Fibroblast of gingiva (primary cell): ENCODE data around the gene ASMT.
"Not testable (repeated sequence)": the region's sequence is repeated elsewhere in the genome, so short reads cannot be mapped to it uniquely, and the experiment has no call there.

ENCODE experiments used
- DNase-seq: peaks from one replicate; pipeline ENCODE4 v3.0.0-alpha.2; 2011; ENCODE audit warnings: low read depth

Gene ASMT

DNA sequence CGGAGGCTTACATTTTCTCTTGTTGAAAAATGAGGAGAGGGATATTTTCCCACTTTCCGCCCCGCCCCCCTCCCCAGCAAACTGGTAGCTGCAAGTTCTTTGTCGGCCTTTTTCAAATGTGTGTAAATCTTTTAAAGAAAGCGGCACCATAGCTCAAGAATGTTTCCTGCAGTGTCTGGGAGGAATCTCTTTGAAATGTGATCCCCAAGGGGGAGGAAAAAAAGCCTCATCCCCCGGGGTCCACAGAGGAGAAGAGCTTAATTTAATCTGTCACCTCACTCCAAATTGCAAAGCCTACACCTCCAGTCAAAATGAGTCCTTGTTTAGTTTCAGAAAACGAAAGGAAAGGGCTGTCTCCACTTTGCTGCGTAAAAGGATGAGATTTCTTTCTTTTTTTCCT lies 34.8 kb downstream of the ASMT start:
- DNase-seq = no peak

DNA sequence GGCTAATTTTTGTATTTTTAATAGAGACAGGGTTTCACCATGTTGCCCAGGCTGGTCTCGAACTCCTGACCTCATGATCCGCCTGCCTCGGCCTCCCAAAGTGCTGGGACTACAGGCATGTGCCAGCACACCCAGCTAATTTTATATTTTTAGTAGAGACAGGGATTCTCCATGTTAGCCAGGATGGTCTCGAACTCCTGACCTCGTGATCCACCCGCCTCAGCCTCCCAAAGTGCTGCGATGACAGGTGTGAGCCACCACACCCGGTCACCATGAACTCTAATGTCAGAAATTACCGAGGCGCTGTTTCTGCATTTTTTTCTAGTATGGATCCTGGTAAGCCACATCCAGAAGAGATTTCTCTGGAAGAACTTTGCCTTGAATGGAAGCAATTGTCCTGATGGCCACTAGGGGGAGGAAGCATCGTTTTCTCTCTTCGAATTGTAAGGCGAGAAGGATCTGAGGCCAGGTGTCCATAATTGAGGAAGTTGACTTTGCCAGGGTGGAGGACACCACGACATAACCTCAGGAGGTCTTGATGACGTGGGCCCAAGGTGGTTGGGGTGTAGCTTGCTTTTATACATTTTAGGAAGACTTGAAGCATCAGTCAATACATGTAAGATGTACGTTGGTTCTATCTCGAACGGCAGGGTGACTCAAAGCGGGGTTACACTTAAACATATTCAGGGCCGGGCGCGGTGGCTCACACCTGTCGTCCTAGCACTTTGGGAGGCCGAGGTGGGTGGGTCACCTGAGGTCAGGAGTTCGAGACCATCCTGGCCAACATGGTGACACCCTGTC lies 37.4 kb downstream of the ASMT start:
- peak; percentile 48 for DNase-seq

DNA sequence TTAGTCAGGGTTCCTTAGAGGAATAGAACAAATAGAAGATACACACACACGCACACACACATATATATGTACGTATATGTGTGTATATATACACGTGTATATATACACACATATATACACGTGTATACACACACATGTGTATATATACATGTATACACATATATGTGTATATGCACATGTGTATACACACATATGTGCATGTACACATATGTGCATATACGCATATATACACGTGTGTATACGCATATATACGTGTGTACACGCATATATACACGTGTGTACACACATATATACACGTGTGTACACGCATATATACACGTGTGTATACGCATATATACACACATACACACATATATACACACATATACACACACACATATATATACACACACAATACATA lies 41.5 kb downstream of the ASMT start:
- no peak for DNase-seq

DNA sequence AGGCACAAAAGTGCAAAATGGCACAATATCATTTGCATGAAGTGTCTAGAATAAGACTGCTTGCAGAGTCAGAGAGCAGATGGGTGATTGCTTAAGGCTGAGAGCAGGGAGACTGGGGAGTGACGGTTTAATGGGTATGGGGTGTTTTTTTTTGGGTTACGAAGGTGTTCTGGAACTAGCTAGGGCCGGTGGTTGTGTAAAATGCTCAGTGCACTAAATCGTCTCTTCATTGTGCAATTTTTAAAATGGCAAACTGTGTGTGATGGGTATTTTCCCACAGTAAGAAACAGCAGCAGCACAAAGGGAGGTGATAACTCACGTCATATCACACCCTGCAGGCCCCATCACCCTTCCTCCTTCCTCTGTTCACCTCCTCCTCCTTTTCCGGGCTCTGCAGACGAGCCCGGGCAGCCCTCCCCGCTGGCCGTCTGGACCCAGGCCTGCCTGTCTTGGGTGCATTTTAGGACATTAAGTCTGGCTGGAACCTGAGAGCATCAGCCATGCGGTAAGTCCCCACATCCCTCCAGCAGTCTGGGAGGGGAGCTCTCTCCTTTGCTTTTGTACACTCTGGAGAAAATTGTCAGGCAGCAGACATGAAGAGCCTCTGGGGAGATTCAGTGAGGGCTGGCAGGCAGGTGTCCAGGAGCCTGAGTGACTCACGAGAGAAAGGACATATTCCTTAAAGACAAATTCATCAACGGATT lies 42.7 kb downstream of the ASMT start:
- no peak for DNase-seq

DNA sequence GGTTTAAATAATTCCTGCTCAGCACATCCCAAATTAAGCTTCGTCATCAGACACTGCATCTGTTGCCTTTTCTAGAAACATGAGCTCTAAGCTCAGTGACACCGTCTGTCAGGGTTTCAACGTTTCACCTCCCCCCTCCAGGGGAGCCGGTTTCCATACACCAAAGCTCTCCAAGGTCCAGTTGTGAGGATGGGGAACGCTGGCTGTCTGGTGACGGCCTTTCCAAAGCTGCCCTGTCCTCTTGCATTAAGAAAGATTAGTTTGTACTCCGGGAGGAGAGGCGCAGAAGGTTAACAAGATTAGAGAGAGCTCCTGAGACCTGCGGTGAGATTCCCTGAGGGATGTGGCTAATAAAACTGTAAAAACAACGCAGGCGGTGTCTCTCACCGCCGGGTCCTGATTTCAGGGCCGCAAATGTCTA lies 43.2 kb downstream of the ASMT start:
- DNase-seq = no peak

DNA sequence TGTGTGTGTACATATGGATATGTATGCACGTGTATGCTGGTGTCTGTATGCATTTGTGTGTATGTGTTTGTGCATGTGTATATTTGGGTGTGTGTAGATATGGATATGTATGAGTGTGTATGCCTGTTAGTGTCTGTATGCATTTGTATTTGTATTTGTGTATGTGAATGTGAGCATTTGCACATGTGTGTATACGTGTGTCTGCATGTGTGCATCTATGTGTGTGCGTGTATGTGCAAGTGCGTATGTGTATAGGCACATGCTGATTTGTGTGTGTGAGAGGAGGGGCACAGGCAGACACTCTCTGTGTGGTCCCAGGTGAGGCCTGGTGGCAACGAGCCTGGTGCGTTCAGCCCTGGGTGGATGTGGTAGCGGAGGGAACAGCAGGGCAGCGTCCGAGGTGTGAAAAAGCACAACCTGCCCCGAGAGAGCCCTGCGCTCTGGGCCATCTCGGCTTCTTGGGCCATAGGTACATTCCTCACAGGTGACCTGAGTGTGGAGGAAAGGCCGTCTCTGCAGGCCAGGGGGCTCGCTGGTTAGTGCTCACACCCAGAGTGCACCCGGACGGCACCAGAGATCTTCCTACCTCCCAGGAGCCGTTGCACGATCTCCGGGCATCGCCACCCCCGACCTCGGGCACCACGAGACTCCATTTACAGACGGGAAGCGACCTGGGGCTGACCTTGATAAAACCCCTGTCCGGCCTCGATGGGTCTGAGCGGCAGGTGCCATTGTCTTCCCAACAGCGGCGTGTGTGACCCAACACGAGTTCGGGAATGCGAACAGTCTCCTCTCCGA lies 45.0 kb downstream of the ASMT start:
- no peak for DNase-seq

DNA sequence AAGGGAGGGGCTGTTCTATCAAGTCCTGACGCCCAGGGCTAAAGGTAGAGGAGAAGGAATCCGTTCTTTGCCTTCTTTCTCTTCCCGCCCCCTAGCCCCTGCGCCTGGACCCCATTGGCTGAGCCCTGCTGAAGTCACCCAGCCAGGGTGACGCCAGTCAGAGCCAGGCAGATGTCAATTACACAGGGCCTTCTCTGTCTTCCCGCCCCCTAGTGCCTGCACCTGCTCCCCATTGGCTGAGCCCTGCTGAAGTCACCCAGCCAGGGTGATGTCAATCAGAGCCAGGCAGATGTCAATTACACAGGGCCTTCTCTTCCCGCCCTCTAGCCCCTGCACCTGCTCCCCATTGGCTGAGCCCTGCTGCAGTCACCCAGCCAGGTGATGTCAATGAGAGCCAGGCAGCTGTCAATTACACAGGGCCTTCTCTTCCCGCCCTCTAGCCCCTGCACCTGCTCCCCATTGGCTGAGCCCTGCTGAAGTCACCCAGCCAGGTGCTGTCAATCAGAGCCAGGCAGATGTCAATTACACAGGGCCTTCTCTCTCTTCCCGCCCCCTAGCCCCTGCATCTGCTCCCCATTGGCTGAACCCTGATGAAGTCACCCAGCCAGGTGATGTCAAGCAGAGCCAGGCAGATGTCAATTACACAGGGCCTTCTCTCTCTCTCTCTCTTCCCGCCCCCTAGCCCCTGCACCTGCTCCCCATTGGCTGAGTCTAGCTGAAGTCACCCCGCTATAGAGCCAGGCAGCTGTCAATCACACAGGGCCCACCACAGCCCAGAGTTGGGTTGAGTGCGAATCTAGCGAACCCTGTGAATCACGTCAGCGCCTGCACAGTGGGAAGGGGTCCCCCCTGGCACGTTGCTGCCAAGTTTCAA lies 46.4 kb downstream of the ASMT start:
- DNase-seq = no peak

DNA sequence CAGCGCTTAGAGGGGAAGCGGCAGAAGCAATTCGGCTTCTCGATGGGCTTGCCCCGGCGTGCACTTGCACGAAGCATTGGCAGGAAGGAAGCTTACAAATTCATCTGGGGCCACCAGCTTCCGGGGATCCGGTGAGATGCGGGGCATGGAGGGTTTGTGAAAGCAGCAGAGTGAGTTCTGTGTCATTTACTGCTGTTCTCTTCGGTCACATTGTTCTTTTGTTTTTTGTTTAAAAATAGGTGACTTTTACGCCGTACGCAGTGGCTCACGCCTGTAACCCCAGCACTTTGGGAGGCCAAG lies 47.0 kb downstream of the ASMT start:
- no peak for DNase-seq

DNA sequence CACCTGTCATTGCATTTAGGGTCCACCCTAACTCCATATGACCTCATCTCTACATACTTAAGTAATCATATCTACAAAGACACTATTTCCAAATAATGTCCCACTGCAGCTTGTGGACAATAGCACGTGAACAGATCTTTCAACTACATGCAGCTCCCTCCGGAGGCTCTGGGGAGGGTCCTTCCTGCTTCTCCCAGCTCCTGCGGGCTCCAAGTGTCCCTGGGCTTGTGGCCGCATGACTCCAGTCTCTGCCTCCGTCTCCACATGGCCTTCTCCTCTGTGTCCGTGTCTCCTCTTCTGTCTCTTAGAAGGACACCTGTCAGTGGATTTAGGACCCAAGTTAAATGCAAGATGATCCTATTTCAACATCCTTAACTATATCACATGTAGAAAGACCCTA lies 52.7 kb downstream of the ASMT start:
- DNase-seq = no peak

DNA sequence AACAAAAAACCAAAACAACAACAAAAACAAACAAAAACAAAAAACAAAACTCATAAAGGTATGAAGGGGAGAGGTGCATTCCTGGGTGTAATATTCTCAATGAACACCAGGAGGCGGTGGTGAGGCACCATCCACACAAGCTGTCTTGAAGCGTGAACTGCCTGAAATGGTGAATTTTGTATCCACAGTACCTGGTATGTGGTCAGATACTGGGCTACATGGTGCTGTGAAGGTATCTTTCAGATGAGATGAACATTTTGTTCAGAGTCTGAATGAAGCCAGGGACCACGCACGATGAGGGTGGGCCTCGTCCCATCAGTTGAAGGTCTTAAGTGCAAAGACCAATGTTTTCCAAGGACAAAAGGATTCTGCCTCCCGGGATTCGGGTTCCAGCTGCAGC lies 58.5 kb downstream of the ASMT start:
- DNase-seq = no peak

DNA sequence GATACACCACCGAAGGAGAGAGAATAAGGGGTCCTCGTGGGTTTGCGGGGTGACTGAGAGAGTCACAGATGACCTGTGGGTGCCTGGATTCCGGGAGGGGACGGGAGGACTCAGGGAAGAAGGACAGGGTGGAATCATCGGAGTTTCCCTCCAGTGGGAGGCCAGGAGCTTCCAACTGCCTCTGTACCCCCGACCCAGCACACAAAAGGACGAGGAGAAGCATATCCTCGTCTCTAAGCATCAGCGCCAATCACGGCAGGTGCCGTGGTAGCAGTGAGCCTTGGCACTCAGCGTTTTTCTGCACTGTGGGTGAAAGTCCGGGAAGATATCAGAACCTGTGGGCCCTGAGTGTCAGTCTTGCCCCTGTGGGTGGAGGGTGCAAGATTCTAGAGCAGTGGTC lies 62.0 kb downstream of the ASMT start:
- no peak for DNase-seq

DNA sequence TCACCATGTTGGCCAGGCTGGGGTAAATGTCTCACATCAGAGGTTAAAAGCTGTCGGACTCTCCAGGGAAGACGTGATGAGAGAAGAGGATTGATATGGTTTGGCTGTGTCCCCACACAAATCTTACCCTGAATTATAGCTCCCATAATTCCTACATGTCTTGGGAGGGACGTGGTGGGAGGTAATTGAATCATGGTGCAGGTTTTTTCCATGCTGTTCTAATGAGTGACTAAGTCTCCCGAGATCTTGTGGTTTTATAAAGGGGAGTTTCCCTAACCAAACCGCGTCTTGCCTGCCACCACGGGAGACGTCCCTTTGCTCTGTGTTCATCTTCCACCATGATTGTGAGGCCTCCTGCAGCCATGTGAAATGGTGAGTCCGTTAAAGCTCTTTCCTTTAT lies 64.4 kb downstream of the ASMT start:
- no peak for DNase-seq

DNA sequence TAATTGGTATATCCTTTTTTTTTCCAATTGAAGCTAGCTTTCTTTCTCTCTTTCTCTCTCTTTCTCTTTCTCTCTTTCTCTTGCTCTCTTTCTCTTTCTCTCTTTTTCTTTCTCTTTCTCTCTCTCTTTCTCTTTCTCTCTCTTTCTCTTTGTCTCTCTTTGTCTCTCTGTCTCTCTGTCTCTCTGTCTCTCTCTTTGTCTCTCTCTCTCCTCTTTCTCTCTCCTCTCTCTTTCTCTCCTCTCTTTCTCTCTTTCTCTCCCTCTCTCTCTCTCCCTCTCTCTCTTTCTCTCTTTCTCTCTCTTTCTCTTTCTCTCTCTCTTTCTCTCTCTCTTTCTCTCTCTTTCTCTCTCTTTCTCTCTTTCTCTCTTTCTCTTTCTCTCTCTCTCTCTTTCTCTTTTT lies 66.6 kb downstream of the ASMT start:
- DNase-seq = no peak

DNA sequence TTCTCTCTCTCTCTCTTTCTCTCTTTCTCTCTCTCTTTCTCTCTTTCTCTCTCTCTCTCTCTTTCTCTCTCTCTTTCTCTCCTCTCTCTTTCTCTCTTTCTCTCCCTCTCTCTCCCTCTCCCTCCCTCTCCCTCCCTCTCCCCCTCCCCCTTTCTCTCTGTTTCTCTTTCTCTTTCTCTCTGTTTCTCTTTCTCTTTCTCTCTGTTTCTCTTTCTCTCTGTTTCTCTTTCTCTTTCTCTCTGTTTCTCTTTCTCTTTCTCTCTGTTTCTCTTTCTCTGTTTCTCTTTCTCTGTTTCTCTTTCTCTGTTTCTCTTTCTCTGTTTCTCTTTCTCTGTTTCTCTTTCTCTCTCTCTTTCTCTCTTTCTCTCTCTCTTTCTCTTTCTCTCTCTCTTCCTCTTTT lies 67.0 kb downstream of the ASMT start:
- not testable (repeated sequence) for DNase-seq

DNA sequence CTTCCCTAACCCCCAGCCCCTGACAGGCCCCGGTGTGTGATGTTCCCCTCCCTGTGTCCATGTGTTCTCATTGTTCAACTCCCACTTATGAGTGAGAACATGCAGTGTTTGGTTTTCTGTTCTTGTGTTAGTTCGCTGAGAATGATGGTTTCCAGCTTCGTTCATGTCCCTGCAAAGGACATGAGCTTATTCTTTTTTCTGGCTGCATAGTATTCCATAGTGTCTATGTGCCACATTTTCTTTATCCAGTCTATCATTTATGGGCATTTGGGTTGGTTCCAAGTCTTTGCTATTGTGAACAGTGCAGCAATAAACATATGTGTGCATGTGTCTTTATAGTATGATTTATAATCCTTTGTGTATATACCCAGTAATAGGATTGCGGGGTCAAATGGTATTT lies 67.6 kb downstream of the ASMT start:
- DNase-seq = not testable (repeated sequence)

DNA sequence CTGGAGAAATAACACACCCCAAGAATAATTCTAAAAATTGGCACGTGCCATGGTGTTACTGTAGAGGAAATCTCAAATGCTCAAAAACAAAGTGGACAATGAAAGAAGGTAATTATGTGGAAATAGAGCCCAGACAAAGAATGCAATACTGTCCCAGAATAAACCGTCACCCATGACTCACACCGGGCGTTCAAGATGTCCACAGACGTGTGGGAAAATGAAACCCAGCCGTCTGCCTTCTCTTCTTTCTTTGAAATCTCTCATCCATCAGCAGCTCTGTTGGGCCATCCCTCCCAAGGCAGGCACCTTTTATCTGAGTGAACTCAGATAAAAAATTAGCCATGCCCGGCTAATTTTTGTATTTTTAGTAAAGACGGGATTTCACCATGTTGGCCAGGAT lies 70.0 kb downstream of the ASMT start:
- DNase-seq = not testable (repeated sequence)

DNA sequence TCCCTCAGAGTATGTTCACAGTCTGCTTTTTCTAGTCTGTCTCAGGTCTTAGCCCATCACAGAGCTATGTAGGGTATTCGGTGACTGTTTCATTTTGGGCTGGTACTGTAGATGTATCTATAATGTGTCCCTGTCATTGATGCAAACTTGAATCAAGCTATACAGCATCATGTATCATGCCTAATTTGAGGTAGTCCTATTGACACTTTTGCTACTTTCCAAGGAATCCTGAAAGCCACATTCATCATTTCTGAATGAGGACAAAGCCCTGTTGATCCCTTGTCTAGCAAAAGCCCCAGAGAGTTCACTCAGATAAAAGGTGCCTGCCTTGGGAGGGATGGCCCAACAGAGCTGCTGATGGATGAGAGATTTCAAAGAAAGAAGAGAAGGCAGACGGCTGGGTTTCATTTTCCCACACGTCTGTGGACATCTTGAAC lies 70.6 kb downstream of the ASMT start:
- not testable (repeated sequence) for DNase-seq

DNA sequence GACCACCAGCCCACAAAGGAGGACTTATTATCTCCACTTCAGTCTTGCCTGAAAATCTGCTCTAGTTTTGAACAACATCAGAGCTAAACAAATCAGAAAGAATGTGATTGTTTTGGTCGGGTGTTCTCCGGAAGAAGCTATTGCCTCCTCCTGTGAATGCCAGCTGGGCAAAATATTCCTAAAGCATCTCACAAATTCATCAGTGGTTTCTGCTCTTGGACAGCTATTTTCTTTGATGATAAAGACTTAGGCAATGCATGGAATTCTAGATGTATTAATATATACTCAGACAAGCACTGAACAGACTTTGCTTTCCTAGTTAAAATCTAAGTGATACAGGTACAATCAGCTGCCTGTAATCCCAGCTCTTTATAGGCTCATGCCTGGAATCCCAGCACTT lies 71.8 kb downstream of the ASMT start:
- no peak for DNase-seq
